ENCODE data around the gene CTTNBP2. TPM values are rescaled to one million over a fixed set of nuclear protein-coding genes. Genes with fewer than 3 reads are reported as not detected.

Gene CTTNBP2
- total and polyA plus RNA-seq, 2 of the 13 experiments (the other 11 are each of a cell fraction or from before 2014, with no cell fraction given), result not detected

- H3K79me2 ChIP-seq (ENCODE audit: insufficient read depth, low read length), result no peaks in the 10 kb centered on the region
- in situ Hi-C loops (cut with HindIII; ENCODE audit: extremely low pct_ligation_motif_present, low pct_unique_long_range_greater_than_20kb), result no loop called here
- POLR2A ChIA-PET, result no interaction called here
- no peak overlapping the region for H3K4me3 ChIP-seq (replicated peaks in 1 of 3; ENCODE audit: insufficient read depth in 1 of 3, low read depth in 2 of 3, low read length in 3 of 3)
- ATAC-seq (no peak), FAIRE-seq (no peak), DNase-seq (ENCODE audit: low spot score) (no peak)
- intact Hi-C loops (cut with micrococcal nuclease; ENCODE audit: unreplicated experiment), result no loop called here
- no peak overlapping the region for H3K27ac ChIP-seq (ENCODE audit: extremely low read length, insufficient read depth, low read length)
- no peak overlapping the region for H3K9ac ChIP-seq (ENCODE audit: insufficient read depth, low read depth, low read length)
- no TSS peak for BruUV-seq (replicated peaks)
- no peaks in the 10 kb centered on the region for H4K20me1 ChIP-seq (ENCODE audit: insufficient read depth, low read length)
- CTCF ChIA-PET (ENCODE audit: low intra/inter-chr PET ratio, low total read pairs), result no interaction called here
- no peak overlapping the region for H2AFZ ChIP-seq (ENCODE audit: low read length)
- H3K4me1 ChIP-seq (ENCODE audit: insufficient read depth, low read length), result no peaks in the 10 kb centered on the region
- TF ChIP-seq NCOR1 (IDR thresholded peaks at IDR 0.05; ENCODE audit: borderline replicate concordance, low read length) (no peak), PHB2 (IDR thresholded peaks at IDR 0.05; ENCODE audit: partially characterized antibody) (no peak), RNF219 (CRISPR knock-in tag; IDR thresholded peaks at IDR 0.05) (no peak)
- no peaks in the 10 kb centered on the region for H3K9me3 ChIP-seq (ENCODE audit: low read length)
- H3K27me3 ChIP-seq (ENCODE audit: control insufficient read depth in 1 of 2, insufficient read depth in 2 of 2, low read length in 2 of 2), result no peaks in the 10 kb centered on the region
- no peak overlapping the region for H3K4me2 ChIP-seq (ENCODE audit: low read depth, low read length)
- no peaks in the 10 kb centered on the region for H3K36me3 ChIP-seq (replicated peaks in 1 of 2; ENCODE audit: control insufficient read depth in 1 of 2, insufficient read depth in 2 of 2, low read length in 2 of 2)
Measured at GRCh38 chr7:117889611-117890010, 16.4 kb upstream of the CTTNBP2 start.

- ChIA-PET CTCF (ENCODE audit: low intra/inter-chr PET ratio, low total read pairs) (no interaction called here), POLR2A (no interaction called here)
- no peak overlapping the region for H3K4me2 ChIP-seq (ENCODE audit: low read depth, low read length)
- no peaks in the 10 kb centered on the region for H3K36me3 ChIP-seq (replicated peaks in 1 of 2; ENCODE audit: control insufficient read depth in 1 of 2, insufficient read depth in 2 of 2, low read length in 2 of 2)
- no peak overlapping the region for H2AFZ ChIP-seq (ENCODE audit: low read length)
- H3K9me3 ChIP-seq (ENCODE audit: low read length), result no peaks in the 10 kb centered on the region
- TF ChIP-seq STAG1 (CRISPR knock-in tag; IDR thresholded peaks at IDR 0.05) (no peak), USF2 (IDR thresholded peaks at IDR 0.05; ENCODE audit: low read depth, low read length) (no peak), USF2 (CRISPR knock-in tag; IDR thresholded peaks at IDR 0.05; ENCODE audit: borderline replicate concordance) (no peak), MAF1 (CRISPR knock-in tag; IDR thresholded peaks at IDR 0.05; ENCODE audit: borderline replicate concordance) (no peak)
- intact Hi-C loops (cut with micrococcal nuclease; ENCODE audit: unreplicated experiment), result no loop called here
- no peak overlapping the region for H3K27ac ChIP-seq (ENCODE audit: extremely low read length, insufficient read depth, low read length)
- BruUV-seq (replicated peaks), result no TSS peak
- H3K9ac ChIP-seq (ENCODE audit: insufficient read depth, low read depth, low read length), result no peak overlapping the region
- DNase-seq (ENCODE audit: low spot score), result no peak
- H3K27me3 ChIP-seq (ENCODE audit: control insufficient read depth in 1 of 2, insufficient read depth in 2 of 2, low read length in 2 of 2), result no peaks in the 10 kb centered on the region
- no peak for FAIRE-seq
- no peaks in the 10 kb centered on the region for H4K20me1 ChIP-seq (ENCODE audit: insufficient read depth, low read length)
- no peak overlapping the region for H3K4me3 ChIP-seq (replicated peaks in 1 of 3; ENCODE audit: insufficient read depth in 1 of 3, low read depth in 2 of 3, low read length in 3 of 3)
- no peaks in the 10 kb centered on the region for H3K79me2 ChIP-seq (ENCODE audit: insufficient read depth, low read length)
- no peak for ATAC-seq
- H3K4me1 ChIP-seq (ENCODE audit: insufficient read depth, low read length), result no peaks in the 10 kb centered on the region
- in situ Hi-C loops (cut with HindIII; ENCODE audit: extremely low pct_ligation_motif_present, low pct_unique_long_range_greater_than_20kb), result no loop called here
- WGBS (ENCODE audit: low lambda C conversion rate), result 0% methylated on average over 1 of the region's 1 CpG
Measured at GRCh38 chr7:117888627-117889026, 15.4 kb upstream of the CTTNBP2 start.

Measured in HepG2 (cell line).